NCI-H1048 (cell line): Measurements from ENCODE around the gene BUD23.
"Not testable (repeated sequence)": the region's sequence is repeated elsewhere in the genome, so short reads cannot be mapped to it uniquely, and the experiment has no call there.

Experiments
- DNase-seq: peaks from one replicate; lab custom pipeline; 2025; lab: John Stamatoyannopoulos, UW

BUD23 gene

GRCh38 chr7:73701357-73701995 lies 18.1 kb downstream of the BUD23 start:
- no peak for DNase-seq

DNA sequence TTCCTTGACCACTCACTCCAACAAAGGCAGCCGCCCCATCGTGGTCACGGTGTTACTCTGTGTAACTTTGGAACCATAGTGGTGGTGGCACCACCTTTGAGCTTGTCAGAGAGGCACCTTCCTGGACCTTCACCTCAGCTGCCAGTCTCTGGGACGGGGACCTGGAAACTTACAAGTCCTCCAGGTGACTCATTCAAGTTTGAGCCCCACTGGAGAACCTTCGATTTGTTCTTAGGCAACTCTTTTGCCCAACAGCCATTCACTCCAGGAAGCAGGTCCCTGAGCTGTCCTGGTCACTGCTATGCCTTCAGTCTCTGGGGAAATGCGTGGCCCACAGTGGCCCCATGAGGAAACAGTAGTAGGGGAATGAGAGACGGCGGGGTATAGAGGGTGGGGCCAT lies 18.8 kb downstream of the BUD23 start:
- no peak for DNase-seq

DNA sequence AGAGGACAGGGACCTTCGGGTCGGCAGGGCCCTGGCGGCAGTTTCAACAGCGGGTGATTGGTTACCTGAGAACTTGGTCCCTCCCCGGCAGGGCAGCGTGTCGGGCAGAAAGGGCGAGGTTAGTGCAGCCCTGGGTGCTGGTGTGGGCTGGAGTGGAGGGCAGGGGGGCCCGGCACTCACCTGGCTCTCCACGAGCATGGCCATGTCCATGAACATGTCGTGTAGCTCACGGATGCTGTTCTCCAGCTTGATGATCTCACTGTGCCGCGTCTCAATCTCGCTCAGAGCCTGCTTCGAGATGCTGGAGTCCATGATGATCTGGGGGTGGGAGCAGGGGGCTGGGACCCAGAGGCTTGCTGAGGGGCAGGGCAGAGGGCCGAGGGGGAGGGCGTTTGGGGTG lies 19.3 kb downstream of the BUD23 start:
- no peak for DNase-seq

DNA sequence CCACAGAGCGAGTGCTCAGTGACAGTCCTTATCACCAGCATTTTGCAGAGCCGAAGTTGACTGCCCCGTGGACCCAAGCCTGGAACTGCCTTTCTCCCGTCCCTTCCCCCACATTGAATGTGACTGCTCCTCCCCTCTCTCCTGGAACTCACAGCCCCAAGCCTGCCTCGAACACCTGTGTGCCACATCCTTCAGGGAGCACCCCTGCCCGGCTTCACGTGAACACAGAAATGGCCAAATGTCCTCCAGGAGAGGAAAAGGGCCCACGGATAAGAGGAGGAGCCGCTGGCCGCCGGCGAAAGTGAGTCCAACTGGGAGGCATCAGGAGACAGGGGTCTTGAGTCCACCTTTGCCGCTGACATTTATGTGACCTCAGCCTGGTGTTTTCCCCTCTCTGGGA lies 19.8 kb downstream of the BUD23 start:
- no peak for DNase-seq

DNA sequence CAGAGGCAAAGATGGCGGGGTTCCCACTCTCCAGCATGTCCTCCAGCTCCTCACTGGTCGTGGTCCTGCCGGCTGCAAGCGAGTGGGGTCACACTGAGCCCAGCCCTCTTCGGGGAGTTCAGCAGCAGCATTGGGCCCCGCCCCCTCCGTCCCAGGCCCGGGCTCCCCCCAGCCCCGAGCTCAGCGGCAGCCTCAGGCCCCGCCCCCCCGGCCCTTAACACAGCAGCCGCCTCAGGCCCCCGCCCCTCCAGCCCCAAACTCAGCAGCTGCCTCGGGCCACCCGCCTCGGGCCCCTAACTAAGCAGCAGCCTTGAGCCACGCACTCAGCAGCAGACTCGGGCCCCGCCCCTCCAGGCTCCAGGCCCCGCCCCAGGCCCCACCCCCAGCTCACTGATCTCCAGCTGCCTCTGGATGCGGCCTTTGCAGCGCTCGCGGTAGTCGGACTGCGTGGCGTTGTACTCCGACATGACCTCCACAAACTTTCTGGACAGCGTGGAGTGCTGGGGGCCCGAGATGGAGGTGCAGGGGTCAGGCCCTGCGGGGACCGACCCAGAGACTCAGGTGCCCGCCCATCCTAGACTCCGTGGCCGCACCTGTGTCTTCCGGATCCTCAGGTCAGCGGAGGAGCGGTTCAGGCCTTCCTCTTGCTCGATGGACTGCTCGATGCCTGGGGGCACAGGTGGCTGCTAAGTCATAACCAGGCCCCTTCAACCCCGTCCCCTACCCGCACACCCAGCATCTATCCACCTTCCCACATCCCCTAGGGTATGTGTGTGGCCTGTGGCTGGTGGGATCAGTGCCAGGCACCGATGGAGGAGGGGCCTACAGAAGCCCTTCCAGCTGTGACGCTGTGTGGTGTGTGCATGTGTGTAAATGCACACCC lies 20.6 kb downstream of the BUD23 start:
- no peak for DNase-seq

- no peak for DNase-seq
Observed at GRCh38 chr7:73704640-73705550, 21.5 kb downstream of the BUD23 start.

- no peak for DNase-seq
Observed at GRCh38 chr7:73705551-73705920, 22.1 kb downstream of the BUD23 start.

- DNase-seq = no peak
Observed at GRCh38 chr7:73706126-73707044, 23.0 kb downstream of the BUD23 start.

DNA sequence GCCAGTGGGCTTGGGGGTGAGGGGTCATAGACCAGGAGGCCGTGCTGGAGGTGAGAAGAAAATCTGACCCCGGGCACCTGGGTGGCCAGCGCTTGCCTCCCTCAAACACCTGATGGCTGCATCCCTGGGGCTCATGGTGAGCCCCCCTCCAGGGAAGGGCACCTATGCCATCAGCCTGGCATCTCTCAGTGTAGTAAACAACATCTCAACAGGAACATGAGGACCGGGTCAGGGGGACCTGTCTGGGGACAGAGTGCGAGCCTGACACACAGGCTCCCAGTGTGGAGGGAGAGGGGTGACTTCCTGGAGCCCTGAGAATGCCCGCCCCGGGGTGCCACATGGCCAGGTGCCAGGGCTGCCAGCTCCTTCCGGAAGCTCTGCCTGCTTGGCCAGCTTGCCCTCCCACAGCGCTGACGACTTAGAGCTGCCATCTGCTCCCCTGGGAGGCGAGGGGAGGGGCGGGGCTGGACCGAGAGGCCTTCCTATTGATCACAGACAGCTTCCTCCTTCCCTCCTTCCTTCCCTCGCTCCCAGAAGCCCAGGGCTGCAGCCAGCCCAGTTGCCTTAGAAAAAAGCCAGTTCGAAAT lies 23.7 kb downstream of the BUD23 start:
- no peak for DNase-seq

DNA sequence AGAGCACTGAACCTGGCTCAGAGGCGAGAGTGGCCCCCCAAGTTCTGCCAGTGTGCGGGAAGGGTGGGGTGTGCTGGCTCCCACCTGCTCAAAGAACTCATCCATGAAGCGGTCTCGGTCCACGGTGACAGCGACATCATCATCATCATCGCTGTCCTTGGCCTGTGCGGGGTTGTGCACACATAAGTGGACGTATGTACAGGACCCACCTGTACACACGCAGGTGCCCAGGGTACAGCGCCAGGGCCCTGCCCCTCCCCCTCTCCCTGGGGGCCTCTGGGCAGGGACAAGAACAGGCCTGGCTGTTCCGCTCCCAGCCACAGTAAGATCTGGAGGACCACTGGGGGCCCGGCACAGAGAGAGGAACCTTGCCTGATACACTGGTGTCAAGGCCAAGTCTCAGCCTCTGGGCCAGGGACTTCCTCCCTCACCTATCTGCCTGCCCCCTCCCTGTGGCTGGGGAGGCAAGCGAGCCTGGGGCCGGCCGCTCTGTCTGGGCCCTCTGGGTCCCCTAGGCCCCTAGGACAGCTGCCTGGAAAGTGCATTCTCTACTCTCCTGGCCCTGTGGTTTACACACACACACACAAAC lies 25.7 kb downstream of the BUD23 start:
- no peak for DNase-seq

GRCh38 chr7:73712773-73713172 lies 29.4 kb downstream of the BUD23 start:
- DNase-seq = no peak

DNA sequence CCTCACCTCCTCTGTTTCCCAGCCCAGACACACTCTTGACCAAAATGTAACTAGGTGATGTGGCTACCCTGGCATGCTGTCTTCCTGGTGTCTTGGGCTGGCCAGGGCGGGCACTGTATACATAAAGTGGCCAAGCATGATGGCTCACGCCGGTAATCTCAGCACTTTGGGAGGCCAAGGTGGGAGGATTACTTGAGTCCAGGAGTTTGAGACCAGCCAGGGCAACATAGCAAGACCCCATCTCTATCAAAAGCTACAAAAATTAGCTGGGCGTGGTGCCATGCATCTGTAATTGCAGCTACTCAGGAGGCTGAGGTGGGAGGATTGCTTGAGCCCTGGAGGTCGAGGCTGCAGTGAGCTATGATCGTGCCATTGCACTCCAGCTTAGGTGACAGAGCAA lies 29.9 kb downstream of the BUD23 start:
- not testable (repeated sequence) for DNase-seq

- DNase-seq = no peak
Observed at GRCh38 chr7:73715648-73716317, 32.4 kb downstream of the BUD23 start.

DNA sequence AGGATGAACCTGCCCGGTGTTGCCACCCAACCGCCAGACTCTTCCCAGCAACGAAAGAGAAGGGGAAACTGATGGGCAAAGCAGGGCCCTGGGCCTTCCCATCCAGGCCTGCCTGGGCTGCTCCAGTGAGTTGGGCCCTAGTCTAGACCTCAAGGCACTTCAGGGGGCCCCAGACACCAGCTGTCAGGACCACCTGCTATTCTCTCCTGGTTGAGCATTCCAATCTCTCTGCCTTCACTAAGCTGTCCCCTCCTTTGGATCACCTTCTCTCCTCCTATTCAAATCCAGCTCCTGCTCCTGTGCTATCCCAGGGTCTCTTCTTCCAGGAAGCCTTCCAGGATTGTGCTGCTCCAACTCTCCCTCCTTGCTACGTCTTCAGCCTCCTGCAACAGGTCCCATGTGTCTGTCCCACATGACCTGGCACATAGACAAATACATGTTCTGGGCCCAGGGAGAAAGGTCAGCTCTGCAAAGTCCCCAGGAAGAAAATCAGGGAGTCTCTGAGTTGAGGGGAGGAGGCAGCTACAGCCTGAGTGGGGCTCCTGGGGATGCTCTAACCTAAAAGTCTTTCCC lies 33.0 kb downstream of the BUD23 start:
- DNase-seq = no peak

DNA sequence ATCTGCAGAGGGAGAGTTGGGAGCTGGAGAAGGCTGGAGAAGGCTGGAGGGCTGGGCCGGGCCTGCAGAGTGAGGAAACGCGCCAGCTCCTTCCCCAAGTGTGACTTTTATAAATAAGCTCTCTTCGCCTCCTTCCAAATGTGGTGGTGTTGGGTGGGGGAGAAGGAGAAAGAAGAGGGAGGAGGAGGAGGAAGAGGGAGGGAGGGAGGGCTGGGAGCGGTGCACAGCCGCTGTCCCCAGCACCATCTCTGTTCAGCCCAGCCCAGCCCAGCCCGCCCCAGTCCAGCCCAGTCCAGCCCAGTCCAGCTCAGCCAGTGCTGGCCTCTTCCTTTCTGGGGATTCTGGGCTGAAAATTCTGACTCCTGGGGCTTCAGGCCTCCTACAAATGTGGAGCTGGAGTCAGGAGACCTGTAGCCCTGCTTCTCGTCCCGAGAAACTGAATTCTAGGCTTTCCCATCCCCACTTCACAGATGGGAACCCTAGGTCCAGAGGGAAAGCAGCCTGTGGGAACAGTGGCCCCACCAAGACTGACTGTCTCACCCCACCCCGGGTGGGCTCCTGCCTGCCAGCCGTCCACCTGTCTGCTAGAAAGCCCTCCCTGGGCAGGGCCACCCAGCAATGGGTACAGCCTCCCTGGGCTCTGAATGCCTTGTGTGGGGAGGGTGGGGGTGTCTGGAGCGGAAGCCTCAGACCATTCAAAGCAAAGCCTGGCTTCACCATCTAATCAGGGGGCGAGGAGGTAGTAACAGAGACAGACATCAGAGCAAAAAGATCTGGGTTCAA lies 33.8 kb downstream of the BUD23 start:
- DNase-seq = no peak

DNA sequence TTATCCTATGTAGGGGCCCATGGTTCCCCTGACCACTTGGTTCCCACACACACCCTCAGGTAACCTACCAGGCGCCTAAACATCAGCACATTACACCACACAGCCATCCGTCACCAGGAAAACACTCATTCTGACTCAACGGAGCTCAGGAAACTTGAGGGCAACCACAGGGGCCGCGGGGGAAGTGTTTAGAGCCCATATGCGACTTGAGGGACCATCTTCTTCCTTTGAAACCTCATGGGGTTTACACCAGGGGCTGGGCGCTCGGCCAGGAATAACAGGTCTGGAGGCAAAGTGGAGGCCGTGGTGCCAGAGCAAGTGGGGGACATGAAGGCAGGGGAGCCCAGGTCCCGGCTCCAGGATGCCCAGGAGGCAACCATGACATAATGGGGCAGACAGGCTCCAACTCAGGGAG lies 34.6 kb downstream of the BUD23 start:
- DNase-seq = no peak

- no peak for DNase-seq
Observed at GRCh38 chr7:73718438-73718881, 35.1 kb downstream of the BUD23 start.

GRCh38 chr7:73718905-73719805 lies 35.8 kb downstream of the BUD23 start, which contains the start of gene STX1A:
TSS of gene STX1A (minus strand) at chr7:73719669. CDS start at chr7:73719631, 38 bp downstream.
- DNase-seq = peak; percentile 62
